GM13977 (cell line): Measurements from ENCODE around the gene TMEM214.

Experiments
- DNase-seq: peaks from one replicate; pipeline ENCODE4 v3.0.0; 2012; ENCODE audit warnings: low spot score
- in situ Hi-C: fragments of 300-500 bp; cut with MboI; formaldehyde crosslinking; loops from one replicate; pipeline ENCODE4 v1.12.0; 2022; ENCODE audit warnings: low sequenced_read_pairs, low pct_unique_long_range_greater_than_20kb, mixed read lengths, inconsistent platforms; ENCODE audit not compliant: unreplicated experiment
- TF ChIP-seq, protein P1 (sequence below): IDR thresholded peaks from 2 replicates; pipeline ENCODE4 v1.5.1; 2012; ENCODE audit warnings: mild to moderate bottlenecking, control low read depth; ENCODE audit not compliant: insufficient read depth; ENCODE audit errors: extremely low read depth, missing control alignments

The TMEM214 gene

DNA sequence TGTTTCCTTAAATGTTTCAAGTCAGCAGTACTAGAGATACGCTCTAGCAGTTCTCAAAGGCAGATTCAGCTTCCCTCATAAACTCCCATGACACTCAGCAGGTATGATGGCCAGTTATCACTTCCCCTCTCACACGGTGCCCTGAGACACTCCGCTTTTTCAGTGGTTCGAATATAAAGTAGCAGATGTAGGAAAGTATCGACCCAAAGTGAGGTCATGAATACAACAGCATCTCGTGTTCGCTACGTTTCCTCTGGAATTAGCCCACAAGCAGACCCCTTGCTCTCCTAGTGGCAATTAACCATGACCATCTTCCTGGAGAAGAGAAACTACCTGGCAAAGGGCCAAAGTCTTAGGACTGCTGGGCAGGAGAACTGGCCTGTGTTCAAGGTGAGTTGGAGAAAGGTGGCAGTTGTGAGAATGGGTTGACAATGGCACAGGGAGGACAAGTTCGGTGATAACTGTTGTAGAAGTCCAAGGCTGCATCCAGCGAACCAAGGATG is 9.4 kb downstream of the TMEM214 start:
- TF ChIP-seq, protein P1, sequence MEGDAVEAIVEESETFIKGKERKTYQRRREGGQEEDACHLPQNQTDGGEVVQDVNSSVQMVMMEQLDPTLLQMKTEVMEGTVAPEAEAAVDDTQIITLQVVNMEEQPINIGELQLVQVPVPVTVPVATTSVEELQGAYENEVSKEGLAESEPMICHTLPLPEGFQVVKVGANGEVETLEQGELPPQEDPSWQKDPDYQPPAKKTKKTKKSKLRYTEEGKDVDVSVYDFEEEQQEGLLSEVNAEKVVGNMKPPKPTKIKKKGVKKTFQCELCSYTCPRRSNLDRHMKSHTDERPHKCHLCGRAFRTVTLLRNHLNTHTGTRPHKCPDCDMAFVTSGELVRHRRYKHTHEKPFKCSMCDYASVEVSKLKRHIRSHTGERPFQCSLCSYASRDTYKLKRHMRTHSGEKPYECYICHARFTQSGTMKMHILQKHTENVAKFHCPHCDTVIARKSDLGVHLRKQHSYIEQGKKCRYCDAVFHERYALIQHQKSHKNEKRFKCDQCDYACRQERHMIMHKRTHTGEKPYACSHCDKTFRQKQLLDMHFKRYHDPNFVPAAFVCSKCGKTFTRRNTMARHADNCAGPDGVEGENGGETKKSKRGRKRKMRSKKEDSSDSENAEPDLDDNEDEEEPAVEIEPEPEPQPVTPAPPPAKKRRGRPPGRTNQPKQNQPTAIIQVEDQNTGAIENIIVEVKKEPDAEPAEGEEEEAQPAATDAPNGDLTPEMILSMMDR: no peak
- peak; percentile 74 for DNase-seq
- in situ Hi-C loops: no loop called here

GRCh38 chr2:27042985-27043634 is 10.3 kb downstream of the TMEM214 start:
- DNase-seq: no peak
- TF ChIP-seq, protein P1: no peak
- in situ Hi-C loops: no loop called here

GRCh38 chr2:27049422-27050280 is 16.9 kb downstream of the TMEM214 start:
- peak; percentile 81 for DNase-seq
- TF ChIP-seq, protein P1: peak; percentile 29
- in situ Hi-C loops: no loop called here

- peak; percentile 88 for DNase-seq
- TF ChIP-seq, protein P1: no peak
- in situ Hi-C loops: no loop called here
Measured at GRCh38 chr2:27050281-27050995, 17.7 kb downstream of the TMEM214 start.

GRCh38 chr2:27050996-27051901 is 18.5 kb downstream of the TMEM214 start, which contains the start of gene AGBL5:
AGBL5 (plus strand) TSS chr2:27051668; CDS start chr2:27052959, 1,291 bp downstream.
- in situ Hi-C loops: no loop called here
- TF ChIP-seq, protein P1: no peak
- peak; percentile 100 for DNase-seq
